ENCODE data around the gene GPC6.

Gene GPC6

GRCh38 chr13:93685900-93686299 lies 459.3 kb downstream of the GPC6 start:
- DNase-seq (ENCODE audit: low spot score), result no peak

DNA sequence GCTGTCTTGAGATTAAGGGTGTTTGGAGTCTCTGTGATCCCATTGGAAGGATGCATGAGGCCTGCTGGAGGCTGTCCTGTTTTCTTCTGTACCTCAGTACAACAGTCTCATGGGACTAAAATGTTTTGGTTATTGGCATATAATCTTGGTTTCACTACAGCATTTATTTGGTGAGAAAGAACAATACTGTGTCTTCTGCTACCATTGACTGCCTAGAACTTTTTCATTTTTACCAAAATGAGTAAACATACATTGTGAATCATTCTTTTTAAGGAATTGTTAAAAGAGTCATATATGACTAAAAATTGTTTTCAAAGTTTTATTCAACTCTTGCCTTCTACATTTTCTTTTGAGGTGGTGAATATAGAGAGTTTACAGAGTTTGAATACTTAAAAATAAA lies 459.8 kb downstream of the GPC6 start:
- DNase-seq (ENCODE audit: low spot score), result no peak

DNA sequence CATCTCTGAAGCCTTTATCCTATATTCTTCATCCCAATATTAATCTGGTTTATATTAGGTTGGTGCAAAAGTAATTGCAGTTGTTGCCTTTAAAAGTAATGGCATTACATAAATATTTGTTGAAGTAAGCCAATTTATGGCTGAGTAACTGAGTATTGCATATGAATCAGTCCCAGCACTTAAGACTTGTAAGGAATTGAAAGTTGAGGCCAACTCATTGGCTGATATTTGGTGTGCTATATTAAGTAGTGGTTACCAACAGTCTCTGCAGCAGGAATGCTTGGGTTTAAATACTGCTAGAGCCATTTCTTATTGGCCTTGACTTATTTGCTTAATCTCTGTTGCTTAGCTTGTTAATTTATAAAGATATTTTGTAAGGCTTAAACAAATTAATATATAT lies 460.7 kb downstream of the GPC6 start:
- no peak for DNase-seq (ENCODE audit: low spot score)

- no peak for DNase-seq (ENCODE audit: low spot score)
These were observed 462.7 kb downstream of the GPC6 start for GRCh38 chr13:93689333-93689732.

- DNase-seq (ENCODE audit: low spot score), result no peak
These were observed 463.5 kb downstream of the GPC6 start for GRCh38 chr13:93690139-93690538.

DNA sequence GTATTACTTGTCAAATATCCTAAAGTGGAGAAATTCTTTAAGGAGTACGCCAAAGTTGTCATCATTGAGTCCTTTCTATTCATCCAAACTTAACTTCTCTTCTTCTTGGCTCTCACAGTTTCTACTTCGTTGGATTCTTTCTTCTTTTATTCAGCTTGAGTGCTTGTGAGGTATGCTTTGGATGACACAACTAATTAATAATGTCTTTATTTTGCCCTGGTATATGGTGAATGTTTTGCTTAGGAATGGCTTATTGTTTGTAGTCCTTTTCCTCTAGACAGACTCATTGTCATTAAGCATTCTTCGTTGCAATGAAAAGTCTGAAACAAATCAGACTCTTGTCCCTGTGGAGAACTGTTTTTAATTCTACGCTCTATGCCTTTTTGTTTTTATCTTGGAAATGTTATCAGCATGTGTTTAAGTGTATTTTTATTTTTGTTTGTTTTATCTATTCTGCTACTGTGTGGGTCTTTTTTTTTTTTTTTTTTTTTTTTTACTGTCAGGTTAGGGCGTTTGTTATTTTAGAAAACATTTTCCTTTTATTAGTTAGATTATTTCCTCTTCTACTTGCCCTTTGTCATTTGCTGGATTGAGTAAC lies 471.5 kb downstream of the GPC6 start:
- no peak for DNase-seq (ENCODE audit: low spot score)

DNA sequence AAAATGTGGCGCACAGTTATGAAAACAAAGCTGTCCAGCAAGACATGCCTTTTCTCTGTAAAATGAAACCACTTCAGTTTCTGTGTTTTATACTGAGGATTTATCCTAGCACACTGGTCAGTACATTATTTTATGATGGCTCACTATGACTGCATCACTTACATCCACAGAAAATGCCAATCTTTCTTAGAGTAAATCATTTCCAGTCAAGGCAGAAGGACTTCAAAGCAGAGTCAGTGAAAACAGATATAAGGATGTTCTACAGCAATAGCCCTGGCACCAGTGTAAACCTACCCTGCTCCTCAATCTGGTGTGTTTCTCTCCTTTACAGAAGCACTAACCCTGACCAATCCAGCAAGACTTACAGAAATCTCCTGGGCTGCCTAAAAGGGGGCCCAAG lies 473.5 kb downstream of the GPC6 start:
- no peak for DNase-seq (ENCODE audit: low spot score)

DNA sequence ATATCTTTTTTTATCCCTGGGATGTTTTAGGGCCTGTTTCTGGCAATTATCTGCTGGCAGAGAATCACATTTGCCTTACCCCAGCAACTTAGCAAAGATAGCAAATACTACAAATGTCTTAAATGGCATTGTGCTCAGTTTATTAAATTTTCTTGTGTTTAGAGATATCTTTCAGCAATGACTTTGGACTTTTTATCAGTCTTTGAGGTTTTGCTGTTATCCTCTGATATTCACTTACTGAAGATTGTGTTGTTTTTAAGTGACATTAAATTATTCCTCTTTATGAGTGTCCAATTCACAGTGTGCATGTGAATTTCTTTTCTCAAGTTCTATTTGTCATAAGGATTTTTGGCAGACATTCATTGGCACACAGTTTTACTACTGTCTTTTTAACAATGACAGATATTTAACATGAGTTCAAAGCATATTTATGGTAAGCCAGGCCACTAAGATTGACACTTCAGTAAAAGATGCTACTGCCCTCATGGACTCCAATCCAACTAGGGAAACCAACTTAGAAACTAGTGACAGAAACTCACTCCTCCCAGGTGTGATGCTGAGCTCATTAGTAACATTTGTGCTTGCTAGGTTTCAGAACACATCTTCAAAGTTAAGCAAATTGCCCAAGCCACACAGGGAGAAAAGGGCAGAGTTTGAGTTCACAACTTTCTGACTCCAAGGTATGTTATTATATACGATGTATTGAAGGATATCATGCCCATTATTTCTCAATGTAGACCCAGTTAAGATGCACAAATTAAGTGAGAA lies 481.9 kb downstream of the GPC6 start:
- no peak for DNase-seq (ENCODE audit: low spot score)

GRCh38 chr13:93709506-93710244 lies 483.1 kb downstream of the GPC6 start:
- DNase-seq (ENCODE audit: low spot score), result no peak

- DNase-seq (ENCODE audit: low spot score), result no peak
These were observed 487.6 kb downstream of the GPC6 start for GRCh38 chr13:93714171-93714570.

- no peak for DNase-seq (ENCODE audit: low spot score)
These were observed 489.3 kb downstream of the GPC6 start for GRCh38 chr13:93715866-93716265.

DNA sequence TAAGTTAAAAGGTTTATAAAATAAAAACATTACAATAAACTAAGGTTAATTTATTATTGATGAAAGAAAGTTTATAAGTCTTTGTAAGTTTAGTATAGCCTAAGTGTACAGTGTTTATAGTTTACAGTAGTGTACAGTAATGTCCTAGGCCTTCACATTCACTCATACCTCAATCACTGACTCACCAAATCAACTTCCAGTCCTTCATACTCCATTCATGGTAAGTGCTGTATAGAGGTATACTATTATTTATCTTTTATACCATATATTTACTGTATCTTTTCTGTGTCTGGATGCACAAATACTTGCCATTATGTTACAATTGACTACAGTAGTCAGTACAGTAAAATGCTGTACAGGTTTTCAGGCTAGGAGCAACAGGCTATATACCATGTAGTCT lies 490.0 kb downstream of the GPC6 start:
- no peak for DNase-seq (ENCODE audit: low spot score)

DNA sequence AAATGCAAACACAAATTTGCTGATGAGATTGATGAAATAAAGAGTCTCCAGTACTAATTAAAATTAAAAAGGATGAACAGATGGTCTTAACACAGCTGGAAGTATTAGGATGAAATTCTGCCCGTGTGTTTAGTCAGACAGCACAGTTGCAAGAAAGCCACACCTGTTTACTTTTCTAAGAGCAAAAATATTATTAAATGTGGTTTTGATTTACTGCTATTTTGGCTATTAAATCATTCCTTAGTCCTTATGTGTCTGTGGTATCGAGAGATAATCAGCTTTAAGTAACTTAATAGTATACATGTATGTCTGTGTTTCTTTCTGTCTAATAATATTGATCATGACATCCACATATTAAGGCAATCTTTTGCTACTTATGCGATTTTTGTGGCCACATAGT lies 494.9 kb downstream of the GPC6 start:
- no peak for DNase-seq (ENCODE audit: low spot score)

- DNase-seq (ENCODE audit: low spot score), result no peak
These were observed 496.7 kb downstream of the GPC6 start for GRCh38 chr13:93723316-93723715.

GRCh38 chr13:93724187-93724586 lies 497.6 kb downstream of the GPC6 start:
- DNase-seq (ENCODE audit: low spot score), result no peak

- DNase-seq (ENCODE audit: low spot score), result no peak
These were observed 499.8 kb downstream of the GPC6 start for GRCh38 chr13:93726173-93726957.

DNA sequence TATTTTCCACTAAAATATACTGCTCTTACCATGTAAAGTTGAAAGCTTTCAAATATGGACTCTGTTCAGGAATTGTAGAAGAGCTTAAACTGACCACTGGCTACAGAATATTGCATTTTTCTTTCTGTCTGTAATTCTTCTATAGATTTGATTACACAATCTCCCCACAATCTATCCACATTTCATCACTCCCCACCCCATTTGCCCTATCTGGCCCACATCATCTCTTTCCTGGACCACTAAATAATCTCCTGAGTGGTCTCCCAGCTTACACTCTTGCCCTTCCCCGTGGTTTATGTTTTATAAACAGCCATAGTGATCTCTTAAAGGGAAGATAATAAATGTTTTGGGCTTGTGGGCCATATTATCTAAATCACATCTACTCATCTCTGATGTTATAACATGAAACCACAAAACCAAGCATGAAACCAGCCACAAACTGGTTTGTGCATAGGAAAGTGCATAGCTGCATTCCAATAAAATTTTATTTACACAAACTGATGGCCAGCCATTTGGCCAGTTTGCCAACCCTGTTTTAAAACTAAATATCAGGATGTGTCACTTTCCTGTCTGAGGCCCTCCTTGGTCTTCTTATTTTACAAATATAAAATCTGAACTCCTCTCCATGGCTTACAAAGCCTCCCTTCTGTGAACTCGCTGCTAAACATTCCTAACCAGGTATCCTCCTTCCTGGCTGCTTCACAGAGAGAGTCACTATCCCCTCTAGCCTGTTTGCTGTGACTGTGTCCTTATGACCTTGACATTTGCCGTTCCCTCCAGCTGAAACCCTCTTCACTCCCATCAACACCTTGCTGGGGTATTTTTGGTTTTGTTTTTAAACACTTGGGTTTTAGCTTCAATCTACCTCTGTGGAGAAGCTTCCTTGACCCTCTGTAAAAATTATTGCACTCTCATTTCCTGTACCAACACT lies 500.9 kb downstream of the GPC6 start:
- no peak for DNase-seq (ENCODE audit: low spot score)

- DNase-seq (ENCODE audit: low spot score), result no peak
These were observed 502.8 kb downstream of the GPC6 start for GRCh38 chr13:93729383-93729782.

- no peak for DNase-seq (ENCODE audit: low spot score)
These were observed 504.2 kb downstream of the GPC6 start for GRCh38 chr13:93730780-93731179.

GRCh38 chr13:93732186-93732585 lies 505.6 kb downstream of the GPC6 start:
- DNase-seq (ENCODE audit: low spot score), result no peak

- DNase-seq (ENCODE audit: low spot score), result no peak
These were observed 509.5 kb downstream of the GPC6 start for GRCh38 chr13:93736081-93736480.
